Body of pancreas (tissue), 4 donors: Measurements from ENCODE around the gene ELOA. TPM values are rescaled to one million over a fixed set of nuclear protein-coding genes. Genes with fewer than 3 reads are reported as not detected.

Source experiments
- ATAC-seq: fragments of 150-250 bp; one replicate; pipeline ENCODE4 v1.9.1; 2016
- DNase-seq, 4 donors: peaks; one replicate each; pipeline ENCODE4 v3.0.0-alpha.2; 2019
- H3K27ac ChIP-seq, 4 donors: fragments of 200-600 bp; sonication (generic); 1 replicate in 3 of 4; 2 replicates in 1 of 4; pipeline versions ENCODE4 v1.5.1 to v1.6.1; 2016 to 2019; ENCODE audit warnings: mild to moderate bottlenecking in 1 of 4, mixed read lengths in 1 of 4, moderate library complexity in 1 of 4
- H3K27me3 ChIP-seq, 2 donors: fragments of 200-600 bp; sonication (generic); one replicate each; pipeline ENCODE4 v1.6.0; 2016; ENCODE audit warnings: mild to moderate bottlenecking in 1 of 2
- H3K36me3 ChIP-seq, 2 donors: fragments of 200-600 bp; sonication (generic); replicated peaks in 1 of 2; 2 replicates each; pipeline ENCODE4 v1.5.1; 2016; ENCODE audit warnings: low read depth in 2 of 2; ENCODE audit not compliant: insufficient read depth in 1 of 2
- H3K4me1 ChIP-seq: fragments of 200-600 bp; sonication (generic); one replicate; pipeline ENCODE4 v1.6.0; 2016
- H3K4me3 ChIP-seq, 2 donors: fragments of 200-600 bp; sonication (generic); 1 replicate in 1 of 2; 2 replicates in 1 of 2; pipeline ENCODE4 v1.5.1; 2016 to 2019
- H3K9me3 ChIP-seq, 3 donors: fragments of 200-600 bp; sonication (generic); 1 replicate in 2 of 3; 2 replicates in 1 of 3; pipeline ENCODE4 v1.5.1; 2016
- POLR2A ChIP-seq, 3 donors: fragments of 450-650 bp; IDR thresholded peaks; one replicate each; pipeline ENCODE4 v1.6.1; 2016; ENCODE audit warnings: antibody characterized with exemption in 3 of 3, mild to moderate bottlenecking in 2 of 3
- WGBS, 2 donors: methylation state at CpG; one replicate each; pipeline ENCODE4 v1.1.5; 2017; 5-methylcytosine and 5-hydroxymethylcytosine counted together
- intact Hi-C: fragments of 100-400 bp; cut with DNase I; formaldehyde crosslinking; loops from one replicate; pipeline ENCODE4 v1.15.1; 2023
- total RNA-seq, 2 donors: library from RNA; depleted of rRNA; stranded (reverse); fragments of >200 nt; gene quantifications; one replicate each; pipeline ENCODE4 v1.1.0, GENCODE V29; 2016
- TF ChIP-seq, protein P1 (sequence below), 7 experiments: fragments of 450-650 bp in 4 of 7; fragments of 200-600 bp in 3 of 7; sonication (generic) in 3 of 7; IDR thresholded peaks; one replicate each; pipeline ENCODE4 v1.5.1; 2016 to 2019; ENCODE audit warnings: antibody characterized with exemption in 7 of 7

The ELOA gene
- total RNA-seq, 2 donors from 2014 or later: 22.6 to 28.0 TPM

DNA sequence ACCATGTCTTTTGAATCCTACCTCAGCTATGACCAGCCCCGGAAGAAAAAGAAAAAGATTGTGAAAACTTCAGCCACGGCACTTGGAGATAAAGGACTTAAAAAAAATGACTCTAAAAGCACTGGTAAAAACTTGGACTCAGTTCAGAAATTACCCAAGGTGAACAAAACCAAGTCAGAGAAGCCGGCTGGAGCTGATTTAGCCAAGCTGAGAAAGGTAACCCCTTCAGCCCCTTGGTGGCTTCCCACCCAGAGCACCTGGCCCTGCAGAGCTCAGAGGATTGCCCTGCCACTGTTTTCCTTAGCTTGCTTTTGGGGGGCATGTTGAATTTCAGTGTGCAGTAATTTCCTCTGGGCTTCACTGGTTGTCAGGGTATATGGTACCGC lies 8.5 kb downstream of the ELOA start:
- DNase-seq (no peak), ATAC-seq (no peak)
- intact Hi-C loops: no loop called here
- TF ChIP-seq, protein P1, sequence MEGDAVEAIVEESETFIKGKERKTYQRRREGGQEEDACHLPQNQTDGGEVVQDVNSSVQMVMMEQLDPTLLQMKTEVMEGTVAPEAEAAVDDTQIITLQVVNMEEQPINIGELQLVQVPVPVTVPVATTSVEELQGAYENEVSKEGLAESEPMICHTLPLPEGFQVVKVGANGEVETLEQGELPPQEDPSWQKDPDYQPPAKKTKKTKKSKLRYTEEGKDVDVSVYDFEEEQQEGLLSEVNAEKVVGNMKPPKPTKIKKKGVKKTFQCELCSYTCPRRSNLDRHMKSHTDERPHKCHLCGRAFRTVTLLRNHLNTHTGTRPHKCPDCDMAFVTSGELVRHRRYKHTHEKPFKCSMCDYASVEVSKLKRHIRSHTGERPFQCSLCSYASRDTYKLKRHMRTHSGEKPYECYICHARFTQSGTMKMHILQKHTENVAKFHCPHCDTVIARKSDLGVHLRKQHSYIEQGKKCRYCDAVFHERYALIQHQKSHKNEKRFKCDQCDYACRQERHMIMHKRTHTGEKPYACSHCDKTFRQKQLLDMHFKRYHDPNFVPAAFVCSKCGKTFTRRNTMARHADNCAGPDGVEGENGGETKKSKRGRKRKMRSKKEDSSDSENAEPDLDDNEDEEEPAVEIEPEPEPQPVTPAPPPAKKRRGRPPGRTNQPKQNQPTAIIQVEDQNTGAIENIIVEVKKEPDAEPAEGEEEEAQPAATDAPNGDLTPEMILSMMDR (IDR thresholded peaks at IDR 0.05): no peak
- no peak for TF ChIP-seq POLR2A (IDR thresholded peaks at IDR 0.05)
- no peaks in the 10 kb centered on the region for H3K9me3 ChIP-seq
- peaks cover 33% of the 10 kb centered on the region for H3K4me1 ChIP-seq
- no peak overlapping the region for H3K27ac ChIP-seq
- no peak overlapping the region for H3K4me3 ChIP-seq
- no peaks in the 10 kb centered on the region for H3K27me3 ChIP-seq
- peaks cover 34 to 54% of the 10 kb centered on the region in 2 donors for H3K36me3 ChIP-seq
- WGBS, 2 donors: 35 to 42% methylated on average over 4 of the region's 4 CpGs

DNA sequence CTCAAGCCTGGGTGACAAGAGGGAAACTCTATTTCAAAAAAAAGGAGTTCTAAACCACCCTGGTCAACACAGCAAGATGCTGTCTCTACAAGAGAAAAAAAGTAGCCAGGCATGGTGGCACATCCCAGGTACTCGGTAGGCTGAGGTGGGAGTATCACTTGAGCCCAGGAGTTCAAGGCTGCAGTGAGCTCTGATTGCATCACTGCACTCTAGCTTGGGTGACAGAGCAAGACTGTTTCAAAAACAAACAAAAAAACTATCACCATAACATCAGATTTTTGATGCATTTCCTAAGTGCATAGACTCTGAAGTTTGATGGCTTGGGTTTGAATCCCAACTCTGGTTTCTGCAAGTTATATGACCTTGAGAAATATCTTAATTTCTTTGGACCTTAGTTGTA lies 9.6 kb downstream of the ELOA start:
- H3K27ac ChIP-seq: no peak overlapping the region
- 45 to 50% methylated on average over 1 of the region's 1 CpG for WGBS, 2 donors
- H3K9me3 ChIP-seq: no peaks in the 10 kb centered on the region
- H3K27me3 ChIP-seq: no peaks in the 10 kb centered on the region
- intact Hi-C loops: no loop called here
- no peak overlapping the region for H3K4me3 ChIP-seq
- TF ChIP-seq, protein P1 (IDR thresholded peaks at IDR 0.05): no peak
- no peak for TF ChIP-seq POLR2A (IDR thresholded peaks at IDR 0.05)
- H3K4me1 ChIP-seq: peaks cover 22% of the 10 kb centered on the region
- ATAC-seq: no peak
- DNase-seq: no peak
- H3K36me3 ChIP-seq: peaks cover 38 to 58% of the 10 kb centered on the region in 2 donors

- TF ChIP-seq, protein P1 (IDR thresholded peaks at IDR 0.05): no peak
- TF ChIP-seq POLR2A (IDR thresholded peaks at IDR 0.05): no peak
- 83% methylated on average over 3 of the region's 3 CpGs; no CpG with 5 or more reads in 1 of the 2 donors for WGBS, 2 donors
- intact Hi-C loops: no loop called here
- H3K36me3 ChIP-seq: peaks cover 49 to 74% of the 10 kb centered on the region in 2 donors
- H3K27ac ChIP-seq: no peak overlapping the region
- no peaks in the 10 kb centered on the region for H3K9me3 ChIP-seq
- DNase-seq: no peak
- no peaks in the 10 kb centered on the region for H3K27me3 ChIP-seq
- ATAC-seq: no peak
- no peak overlapping the region for H3K4me3 ChIP-seq
- H3K4me1 ChIP-seq: peaks cover 3% of the 10 kb centered on the region
These were observed 13.4 kb downstream of the ELOA start for GRCh38 chr1:23756676-23757075.

GRCh38 chr1:23757812-23758211 lies 14.5 kb downstream of the ELOA start:
- Histone ChIP-seq H3K4me3 (no peak overlapping the region), H3K27me3 (no peaks in the 10 kb centered on the region), H3K4me1 (no peaks in the 10 kb centered on the region), H3K9me3 (no peaks in the 10 kb centered on the region), H3K36me3 (peaks cover 44 to 63% of the 10 kb centered on the region in 2 donors), H3K27ac (no peak overlapping the region)
- WGBS, 2 donors: 84 to 93% methylated on average over 1 of the region's 1 CpG
- TF ChIP-seq, protein P1 (IDR thresholded peaks at IDR 0.05): no peak
- no peak for TF ChIP-seq POLR2A (IDR thresholded peaks at IDR 0.05)
- intact Hi-C loops: no loop called here
- ATAC-seq (no peak), DNase-seq (no peak)

DNA sequence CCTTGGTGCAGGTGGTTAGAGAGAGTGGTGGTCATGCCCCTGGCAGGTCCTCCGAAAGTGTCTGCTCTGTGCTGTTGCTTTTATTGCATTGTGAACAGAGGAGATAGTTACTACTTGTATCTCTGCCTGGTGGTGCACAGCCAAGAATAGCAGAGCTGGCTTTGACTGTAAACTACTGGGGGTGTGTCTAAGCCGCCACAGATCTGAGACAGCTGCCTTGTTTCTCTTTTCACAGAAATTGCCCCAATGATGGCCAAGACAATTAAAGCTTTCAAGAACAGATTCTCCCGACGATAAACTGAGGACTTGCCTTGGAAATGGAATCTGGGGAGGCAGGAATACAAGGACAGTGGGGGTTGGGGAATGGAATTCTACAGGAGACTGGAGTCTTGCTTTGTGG lies 16.0 kb downstream of the ELOA start:
- Histone ChIP-seq H3K27me3 (no peaks in the 10 kb centered on the region), H3K27ac (no peak overlapping the region), H3K4me1 (peaks cover 11% of the 10 kb centered on the region), H3K36me3 (peaks cover 30 to 51% of the 10 kb centered on the region in 2 donors), H3K9me3 (no peaks in the 10 kb centered on the region), H3K4me3 (no peak overlapping the region)
- WGBS, 2 donors: 31 to 44% methylated on average over 4 of the region's 4 CpGs
- intact Hi-C loops: no loop called here
- TF ChIP-seq, protein P1 (IDR thresholded peaks at IDR 0.05): no peak
- TF ChIP-seq POLR2A (IDR thresholded peaks at IDR 0.05): no peak
- DNase-seq: no peak
- ATAC-seq: no peak
